HUES48 (cell line): ENCODE data around the gene SCG3.

Experiments
- H3K27ac ChIP-seq: one replicate; pipeline ENCODE4 v1.7.0; 2013; ENCODE audit warnings: low read depth, low read length, inconsistent platforms
- H3K27me3 ChIP-seq: 2 replicates; pipeline ENCODE4 v1.6.1; 2013; ENCODE audit warnings: mild to moderate bottlenecking, low read length; ENCODE audit not compliant: control insufficient read depth, insufficient read depth
- H3K36me3 ChIP-seq: 2 replicates; pipeline ENCODE4 v1.6.1; 2013; ENCODE audit warnings: low read length; ENCODE audit not compliant: control insufficient read depth, insufficient read depth
- H3K4me1 ChIP-seq: 2 replicates; pipeline ENCODE4 v1.6.1; 2013; ENCODE audit warnings: mild to moderate bottlenecking, low read length; ENCODE audit not compliant: control insufficient read depth, insufficient read depth
- H3K4me3 ChIP-seq: 2 replicates; pipeline ENCODE4 v1.5.1; 2013; ENCODE audit warnings: mild to moderate bottlenecking, low read depth, low read length
- H3K9ac ChIP-seq: 2 replicates; pipeline ENCODE4 v1.6.1; 2013; ENCODE audit warnings: mild to moderate bottlenecking, low read depth, low read length, moderate library complexity
- H3K9me3 ChIP-seq: 2 replicates; pipeline ENCODE4 v1.6.1; 2013; ENCODE audit warnings: low read length; ENCODE audit not compliant: control insufficient read depth, insufficient read depth

The SCG3 gene

GRCh38 chr15:51749307-51749706, 68.0 kb downstream of the SCG3 start:
- Histone ChIP-seq H3K4me3 (no peak overlapping the region), H3K27ac (no peak overlapping the region), H3K4me1 (peaks cover 5% of the 10 kb centered on the region), H3K27me3 (peaks cover 57% of the 10 kb centered on the region), H3K9ac (no peak overlapping the region), H3K36me3 (no peaks in the 10 kb centered on the region), H3K9me3 (no peaks in the 10 kb centered on the region)

DNA sequence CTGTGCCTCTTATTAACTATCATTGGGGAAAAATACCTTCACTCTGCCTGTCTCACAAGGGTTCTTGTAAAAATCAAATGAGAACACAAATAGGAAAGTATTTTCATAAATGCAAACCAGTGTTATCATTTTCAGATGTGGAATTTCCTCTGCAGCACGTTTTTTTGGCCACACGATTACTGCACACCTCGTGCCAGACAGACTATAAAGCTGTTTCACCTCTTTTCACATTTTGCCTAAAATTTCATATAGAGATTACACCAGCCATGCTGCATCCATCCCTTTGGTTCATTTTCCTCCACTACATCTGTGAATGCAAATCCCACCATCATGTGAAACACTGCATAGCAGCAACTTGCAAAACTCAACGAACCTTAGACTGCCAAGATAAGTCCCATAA, 68.9 kb downstream of the SCG3 start:
- H3K9me3 ChIP-seq: no peaks in the 10 kb centered on the region
- peaks cover 5% of the 10 kb centered on the region for H3K4me1 ChIP-seq
- peaks cover 60% of the 10 kb centered on the region for H3K27me3 ChIP-seq
- H3K36me3 ChIP-seq: no peaks in the 10 kb centered on the region
- H3K27ac ChIP-seq: no peak overlapping the region
- H3K9ac ChIP-seq: no peak overlapping the region
- H3K4me3 ChIP-seq: no peak overlapping the region

- H3K4me1 ChIP-seq: peaks cover 5% of the 10 kb centered on the region
- H3K9me3 ChIP-seq: no peaks in the 10 kb centered on the region
- H3K27ac ChIP-seq: no peak within 1 kb of the TSS
- no peak within 1 kb of the TSS for H3K9ac ChIP-seq
- no peaks in the 10 kb centered on the region for H3K36me3 ChIP-seq
- peaks cover 60% of the 10 kb centered on the region for H3K27me3 ChIP-seq
- peak within 1 kb of the TSS; percentile 87 for H3K4me3 ChIP-seq
Observed at GRCh38 chr15:51750792-51751696, 69.7 kb downstream of the SCG3 start, which contains the start of gene TMOD2. Gene TMOD2, plus strand, starts transcription at chr15:51751597. Its CDS starts 14,845 bp downstream, at chr15:51766442.

GRCh38 chr15:51751697-51752683, 70.7 kb downstream of the SCG3 start:
- peaks cover 5% of the 10 kb centered on the region for H3K4me1 ChIP-seq
- no peaks in the 10 kb centered on the region for H3K9me3 ChIP-seq
- no peak overlapping the region for H3K27ac ChIP-seq
- no peaks in the 10 kb centered on the region for H3K36me3 ChIP-seq
- H3K27me3 ChIP-seq: peaks cover 60% of the 10 kb centered on the region
- peak overlapping the region; percentile 87 for H3K4me3 ChIP-seq
- H3K9ac ChIP-seq: no peak overlapping the region

- no peaks in the 10 kb centered on the region for H3K9me3 ChIP-seq
- peaks cover 58% of the 10 kb centered on the region for H3K27me3 ChIP-seq
- H3K9ac ChIP-seq: no peak overlapping the region
- no peak overlapping the region for H3K27ac ChIP-seq
- peaks cover 8% of the 10 kb centered on the region for H3K4me1 ChIP-seq
- peak overlapping the region; percentile 87; the same call in 1 of the 2 replicates for H3K4me3 ChIP-seq
- no peaks in the 10 kb centered on the region for H3K36me3 ChIP-seq
Observed at GRCh38 chr15:51752888-51753287, 71.6 kb downstream of the SCG3 start.

DNA sequence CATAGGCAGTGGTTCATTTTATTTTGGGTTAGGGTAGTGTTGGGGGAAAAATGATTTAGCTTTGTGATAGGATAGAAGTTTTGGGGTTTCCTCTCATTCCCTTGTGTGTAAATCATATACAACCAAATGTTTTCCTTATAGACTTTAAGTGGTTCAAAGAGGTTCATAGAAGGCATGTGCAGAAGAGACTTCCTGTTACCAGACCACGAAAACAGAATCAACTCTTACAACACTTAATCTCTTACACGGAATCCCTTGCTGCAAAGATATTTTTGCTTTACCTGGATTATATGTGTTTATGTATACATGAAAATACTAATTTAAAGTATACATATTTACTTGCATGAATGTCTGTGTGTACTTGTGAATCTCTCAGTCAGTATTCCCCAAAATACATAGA, 73.0 kb downstream of the SCG3 start:
- Histone ChIP-seq H3K9ac (no peak overlapping the region), H3K9me3 (no peaks in the 10 kb centered on the region), H3K27ac (no peak overlapping the region), H3K4me3 (no peak overlapping the region), H3K36me3 (no peaks in the 10 kb centered on the region), H3K27me3 (peaks cover 47% of the 10 kb centered on the region), H3K4me1 (peaks cover 8% of the 10 kb centered on the region)

DNA sequence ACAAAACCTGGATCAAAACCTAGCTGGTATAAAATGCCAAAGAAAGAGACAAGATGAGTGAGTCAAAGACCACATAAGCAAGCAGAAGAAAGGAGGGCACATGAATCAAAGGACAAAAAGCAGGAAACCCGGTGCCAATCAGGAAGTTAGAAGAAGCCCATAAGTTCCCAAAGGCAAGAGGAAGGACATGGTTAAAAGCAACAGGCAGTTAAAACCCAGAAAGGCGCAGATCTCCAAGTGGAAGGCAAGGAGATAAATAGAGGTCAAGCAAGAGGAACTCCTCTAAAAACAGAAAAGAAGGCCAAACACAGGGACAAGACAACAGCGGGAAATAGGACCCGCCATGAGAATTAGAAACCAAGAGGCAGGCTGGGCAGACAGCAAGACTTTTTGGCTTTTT, 74.5 kb downstream of the SCG3 start:
- Histone ChIP-seq H3K27ac (no peak overlapping the region), H3K4me3 (no peak overlapping the region), H3K4me1 (peaks cover 8% of the 10 kb centered on the region), H3K27me3 (peaks cover 32% of the 10 kb centered on the region), H3K9me3 (no peaks in the 10 kb centered on the region), H3K9ac (no peak overlapping the region), H3K36me3 (no peaks in the 10 kb centered on the region)

GRCh38 chr15:51756482-51756881, 75.2 kb downstream of the SCG3 start:
- no peaks in the 10 kb centered on the region for H3K9me3 ChIP-seq
- H3K4me1 ChIP-seq: peaks cover 8% of the 10 kb centered on the region
- H3K27me3 ChIP-seq: peaks cover 27% of the 10 kb centered on the region
- H3K4me3 ChIP-seq: no peak overlapping the region
- no peak overlapping the region for H3K27ac ChIP-seq
- no peaks in the 10 kb centered on the region for H3K36me3 ChIP-seq
- H3K9ac ChIP-seq: no peak overlapping the region

- Histone ChIP-seq H3K9me3 (no peaks in the 10 kb centered on the region), H3K4me1 (peaks cover 7% of the 10 kb centered on the region), H3K27me3 (peaks cover 21% of the 10 kb centered on the region), H3K36me3 (no peaks in the 10 kb centered on the region), H3K4me3 (no peak overlapping the region), H3K27ac (no peak overlapping the region), H3K9ac (no peak overlapping the region)
Observed at GRCh38 chr15:51757450-51757849, 76.1 kb downstream of the SCG3 start.

- no peak overlapping the region for H3K9ac ChIP-seq
- no peaks in the 10 kb centered on the region for H3K36me3 ChIP-seq
- H3K27me3 ChIP-seq: peaks cover 9% of the 10 kb centered on the region
- H3K4me1 ChIP-seq: 0 out of 2 replicates have a peak, but pooled peaks cover 3% of the 10 kb centered on the region
- H3K4me3 ChIP-seq: no peak overlapping the region
- no peaks in the 10 kb centered on the region for H3K9me3 ChIP-seq
- H3K27ac ChIP-seq: no peak overlapping the region
Observed at GRCh38 chr15:51758645-51759044, 77.3 kb downstream of the SCG3 start.
